A673 (cell line): Measurements from ENCODE around the gene SUCLA2. TPM values are rescaled to one million over a fixed set of nuclear protein-coding genes. Genes with fewer than 3 reads are reported as not detected.

Experiments
- BruUV-seq: library from RNA; stranded (reverse); fragments of 400-500 nt; replicated peaks from 2 replicates; lab custom pipeline; 2021; lab: Mats Ljungman, UMichigan
- CTCF ChIA-PET: fragments of 300-600 bp; sonication (Branson Sonifier 250); formaldehyde crosslinking; loops from one replicate; lab custom pipeline; 2022; ENCODE audit warnings: antibody characterized with exemption; lab: Charles Lee
- POLR2A ChIA-PET: fragments of 300-600 bp; sonication (Branson Sonifier 250); formaldehyde crosslinking; loops from one replicate; lab custom pipeline; 2022; ENCODE audit warnings: antibody characterized with exemption; ENCODE audit not compliant: low non-redundant PET; lab: Charles Lee
- DNase-seq: peaks from one replicate; pipeline ENCODE4 v3.0.0-alpha.2; 2015; ENCODE audit warnings: low spot score
- H3K27ac ChIP-seq: fragments of 200-600 bp; sonication (generic); 2 replicates; pipeline ENCODE4 v1.5.1; 2016; ENCODE audit warnings: mixed run types, low read depth, mild to moderate bottlenecking, mixed read lengths, antibody characterized with exemption, low read length; ENCODE audit not compliant: poor library complexity, severe bottlenecking
- H3K27me3 ChIP-seq: fragments of 200-600 bp; sonication (generic); replicated peaks from 2 replicates; pipeline ENCODE4 v1.6.1; 2017; ENCODE audit warnings: mixed run types, low read depth, mild to moderate bottlenecking, mixed read lengths, antibody characterized with exemption, low read length; ENCODE audit not compliant: insufficient read depth, poor library complexity
- H3K36me3 ChIP-seq: fragments of 200-600 bp; sonication (generic); 2 replicates; pipeline ENCODE4 v1.6.1; 2016; ENCODE audit warnings: mixed run types, mild to moderate bottlenecking, mixed read lengths, antibody characterized with exemption, low read length; ENCODE audit not compliant: insufficient read depth, poor library complexity, severe bottlenecking
- H3K4me1 ChIP-seq: fragments of 200-600 bp; sonication (generic); 2 replicates; pipeline ENCODE4 v1.6.1; 2017; ENCODE audit warnings: mixed run types, mild to moderate bottlenecking, mixed read lengths, antibody characterized with exemption, low read length; ENCODE audit not compliant: insufficient read depth, poor library complexity, severe bottlenecking
- H3K4me3 ChIP-seq: fragments of 200-600 bp; sonication (generic); 2 replicates; pipeline ENCODE4 v1.5.1; 2016; ENCODE audit warnings: low read depth, mixed run types, mild to moderate bottlenecking, mixed read lengths, low read length; ENCODE audit not compliant: poor library complexity, severe bottlenecking
- H3K9me3 ChIP-seq: fragments of 200-600 bp; sonication (generic); 2 replicates; pipeline ENCODE4 v1.6.1; 2016; ENCODE audit warnings: mixed run types, low read depth, mild to moderate bottlenecking, mixed read lengths, antibody characterized with exemption, low read length; ENCODE audit not compliant: poor library complexity, severe bottlenecking
- EZH2 ChIP-seq: fragments of 200-600 bp; sonication (generic); IDR thresholded peaks from 2 replicates; pipeline ENCODE4 v1.6.1; 2017; ENCODE audit warnings: borderline replicate concordance, low read depth, mild to moderate bottlenecking, mixed read lengths, antibody characterized with exemption, low read length; ENCODE audit not compliant: poor library complexity, severe bottlenecking
- intact Hi-C: fragments of 100-400 bp; cut with micrococcal nuclease; formaldehyde crosslinking; loops from one replicate; pipeline ENCODE4 v1.10.0; 2022; ENCODE audit not compliant: unreplicated experiment
- total RNA-seq: library from RNA; stranded (reverse); gene quantifications from 2 replicates; pipeline ENCODE4 v1.2.3, GENCODE V29; 2021
- TF ChIP-seq, protein P1 (sequence below): fragments of 300-800, 200-600 bp; sonication (generic); conservative IDR thresholded peaks from 2 replicates; pipeline ENCODE4 v1.5.1; 2017; ENCODE audit warnings: low read depth, mild to moderate bottlenecking, antibody characterized with exemption, low read length, moderate library complexity, mixed read lengths

SUCLA2 gene
- total RNA-seq, 1 experiment from 2014 or later: 36.6 TPM

DNA sequence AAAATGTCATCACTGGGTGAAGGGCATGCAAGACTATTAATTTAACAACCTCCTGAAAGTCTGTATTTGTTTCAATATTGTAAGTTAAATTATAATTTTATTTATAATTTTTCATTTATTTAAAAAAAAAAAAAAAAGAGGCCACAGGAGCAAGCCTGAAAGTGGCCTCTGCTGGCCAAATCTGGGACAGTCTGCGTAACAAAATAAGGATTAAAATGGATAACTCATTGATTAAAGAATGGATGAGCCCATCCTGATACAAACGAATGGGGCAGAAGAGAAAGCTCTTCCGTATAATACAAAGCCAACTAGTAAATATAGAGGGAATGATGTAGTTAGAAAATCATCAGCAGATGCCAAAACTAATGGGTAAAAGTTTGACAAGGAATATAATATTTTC, 36.2 kb downstream of the SUCLA2 start:
- no peaks in the 10 kb centered on the region for H3K27me3 ChIP-seq
- no peak for TF ChIP-seq EZH2
- TF ChIP-seq, protein P1, sequence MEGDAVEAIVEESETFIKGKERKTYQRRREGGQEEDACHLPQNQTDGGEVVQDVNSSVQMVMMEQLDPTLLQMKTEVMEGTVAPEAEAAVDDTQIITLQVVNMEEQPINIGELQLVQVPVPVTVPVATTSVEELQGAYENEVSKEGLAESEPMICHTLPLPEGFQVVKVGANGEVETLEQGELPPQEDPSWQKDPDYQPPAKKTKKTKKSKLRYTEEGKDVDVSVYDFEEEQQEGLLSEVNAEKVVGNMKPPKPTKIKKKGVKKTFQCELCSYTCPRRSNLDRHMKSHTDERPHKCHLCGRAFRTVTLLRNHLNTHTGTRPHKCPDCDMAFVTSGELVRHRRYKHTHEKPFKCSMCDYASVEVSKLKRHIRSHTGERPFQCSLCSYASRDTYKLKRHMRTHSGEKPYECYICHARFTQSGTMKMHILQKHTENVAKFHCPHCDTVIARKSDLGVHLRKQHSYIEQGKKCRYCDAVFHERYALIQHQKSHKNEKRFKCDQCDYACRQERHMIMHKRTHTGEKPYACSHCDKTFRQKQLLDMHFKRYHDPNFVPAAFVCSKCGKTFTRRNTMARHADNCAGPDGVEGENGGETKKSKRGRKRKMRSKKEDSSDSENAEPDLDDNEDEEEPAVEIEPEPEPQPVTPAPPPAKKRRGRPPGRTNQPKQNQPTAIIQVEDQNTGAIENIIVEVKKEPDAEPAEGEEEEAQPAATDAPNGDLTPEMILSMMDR: no peak
- peaks cover 13% of the 10 kb centered on the region for H3K9me3 ChIP-seq
- intact Hi-C loops: no loop called here
- peaks cover 11% of the 10 kb centered on the region for H3K36me3 ChIP-seq
- ChIA-PET POLR2A (interaction anchor here (0.6 kb wide), 1 partner anchor 544 kb away, joined by 8 read pairs; no protein-coding TSS in a partner anchor), CTCF (no interaction called here)
- no peak for DNase-seq
- H3K4me3 ChIP-seq: no peak overlapping the region
- H3K27ac ChIP-seq: no peak overlapping the region
- no TSS peak for BruUV-seq
- H3K4me1 ChIP-seq: no peaks in the 10 kb centered on the region

DNA sequence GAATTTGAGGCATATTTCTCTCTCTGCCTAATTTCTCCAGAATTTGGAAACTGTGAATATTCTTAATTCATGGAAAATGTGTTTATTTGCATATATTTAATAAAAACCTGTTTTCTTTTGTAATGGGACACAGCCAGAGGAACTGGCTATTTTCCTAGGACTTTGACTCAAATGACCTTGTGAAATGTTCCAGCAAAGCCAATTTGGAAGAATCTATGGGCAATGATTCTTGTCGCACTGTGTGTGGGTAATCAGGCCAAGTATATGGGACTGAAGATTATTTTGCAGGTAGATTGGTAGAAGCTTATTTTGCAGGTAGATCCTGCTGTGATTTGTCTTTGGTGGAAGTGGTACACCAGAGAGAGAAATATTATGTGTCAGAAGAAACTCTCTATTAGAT, 38.8 kb downstream of the SUCLA2 start:
- intact Hi-C loops: no loop called here
- CTCF ChIA-PET: no interaction called here
- Histone ChIP-seq H3K4me1 (no peaks in the 10 kb centered on the region), H3K9me3 (peaks cover 29% of the 10 kb centered on the region), H3K4me3 (no peak overlapping the region), H3K27ac (no peak overlapping the region), H3K27me3 (no peaks in the 10 kb centered on the region), H3K36me3 (peaks cover 11% of the 10 kb centered on the region)
- TF ChIP-seq, protein P1: no peak
- TF ChIP-seq EZH2: no peak
- POLR2A ChIA-PET: no interaction called here
- BruUV-seq: no TSS peak
- no peak for DNase-seq

DNA sequence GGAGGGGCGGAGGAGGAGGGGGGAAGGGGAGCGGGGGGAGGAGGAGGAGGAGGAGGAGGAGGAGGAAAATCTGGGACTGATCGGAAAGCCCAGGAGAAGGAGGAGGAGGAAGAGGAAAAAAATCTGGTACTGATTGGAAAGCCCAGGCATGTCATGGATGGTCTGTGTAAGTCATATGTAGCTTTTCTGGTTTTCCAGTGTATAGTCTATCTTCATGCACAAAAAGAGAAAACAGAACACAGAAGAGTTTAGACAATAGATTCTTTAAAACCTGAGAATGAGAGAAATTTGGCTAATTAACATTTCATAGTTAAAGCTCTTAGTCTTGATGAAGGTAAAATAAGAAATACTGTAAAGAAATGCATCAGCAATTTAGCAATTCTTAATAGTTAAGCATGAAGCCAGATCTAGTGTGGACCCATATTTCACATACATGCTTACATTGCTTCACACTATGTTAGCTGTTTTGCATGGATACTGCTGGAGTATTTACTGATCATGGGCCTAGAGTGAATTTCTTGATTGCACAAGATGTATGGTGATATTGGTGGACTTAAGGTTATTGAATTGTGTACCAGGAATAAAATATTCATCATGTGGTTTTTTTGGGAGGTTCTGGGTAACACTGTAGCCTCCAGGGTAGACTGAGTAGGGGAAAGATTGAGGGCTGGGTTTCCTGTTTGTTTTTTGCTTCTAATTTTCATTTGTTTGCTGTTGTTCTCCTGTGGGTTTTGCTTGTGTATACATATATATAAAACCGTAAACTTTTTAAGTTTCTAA, 41.4 kb downstream of the SUCLA2 start:
- intact Hi-C loops: no loop called here
- Histone ChIP-seq H3K27me3 (no peaks in the 10 kb centered on the region), H3K4me3 (no peak overlapping the region), H3K4me1 (no peaks in the 10 kb centered on the region), H3K36me3 (peaks cover 7% of the 10 kb centered on the region), H3K27ac (no peak overlapping the region), H3K9me3 (peaks cover 37% of the 10 kb centered on the region)
- TF ChIP-seq, protein P1: no peak
- TF ChIP-seq EZH2: no peak
- no TSS peak for BruUV-seq
- no peak for DNase-seq
- ChIA-PET CTCF (no interaction called here), POLR2A (no interaction called here)
